ENCODE data around the gene RAD51B. TPM values are rescaled to one million over a fixed set of nuclear protein-coding genes. Genes with fewer than 3 reads are reported as not detected.

The RAD51B gene
- total and polyA plus RNA-seq, 4 donors = 2.5 to 95.0 (median 9.6) TPM

- no peak overlapping the region for H3K27ac ChIP-seq (ENCODE audit: low read depth in 1 of 2, low read length in 1 of 2)
- H3K36me3 ChIP-seq (ENCODE audit: control insufficient read depth in 4 of 4, insufficient read depth in 4 of 4, low read length in 4 of 4) = no peaks in the 10 kb centered on the region
- H3K4me1 ChIP-seq (ENCODE audit: control insufficient read depth in 5 of 5, insufficient read depth in 5 of 5, low read length in 5 of 5) = no peaks in the 10 kb centered on the region
- no peak for TF ChIP-seq CTCF (IDR thresholded peaks at IDR 0.05; ENCODE audit: control extremely low read depth, extremely low read depth)
- ATAC-seq (ENCODE audit: insufficient read depth, low FRiP score) (no peak), DNase-seq (no peak)
- H3K4me3 ChIP-seq = no peak overlapping the region
- no peaks in the 10 kb centered on the region for H3K9me3 ChIP-seq (ENCODE audit: control insufficient read depth in 4 of 4, insufficient read depth in 3 of 4, low read length in 3 of 4)
- no peaks in the 10 kb centered on the region for H3K27me3 ChIP-seq (ENCODE audit: control insufficient read depth in 3 of 3, insufficient read depth in 3 of 3, low read length in 2 of 3)
- 88 to 97% methylated on average over 1 of the region's 1 CpG for WGBS, 2 donors
- H3K9ac ChIP-seq (ENCODE audit: insufficient read depth in 1 of 2, low read length in 2 of 2) = no peak overlapping the region
These were observed 73.0 kb downstream of the RAD51B start for GRCh38 chr14:67892466-67893100.

- Histone ChIP-seq H3K4me1 (ENCODE audit: control insufficient read depth in 5 of 5, insufficient read depth in 5 of 5, low read length in 5 of 5) (no peaks in the 10 kb centered on the region), H3K27me3 (ENCODE audit: control insufficient read depth in 3 of 3, insufficient read depth in 3 of 3, low read length in 2 of 3) (no peaks in the 10 kb centered on the region), H3K9ac (ENCODE audit: insufficient read depth in 1 of 2, low read length in 2 of 2) (no peak overlapping the region), H3K27ac (ENCODE audit: low read depth in 1 of 2, low read length in 1 of 2) (no peak overlapping the region), H3K9me3 (ENCODE audit: control insufficient read depth in 4 of 4, insufficient read depth in 3 of 4, low read length in 3 of 4) (peaks cover 0 to 5% (median 3%) of the 10 kb centered on the region in 4 donors), H3K36me3 (ENCODE audit: control insufficient read depth in 4 of 4, insufficient read depth in 4 of 4, low read length in 4 of 4) (peaks cover 0 to 7% (median 0%) of the 10 kb centered on the region in 4 donors), H3K4me3 (no peak overlapping the region)
- ATAC-seq (ENCODE audit: insufficient read depth, low FRiP score) (no peak), DNase-seq (peak in 1 of 3 donors; percentile 32)
- 71 to 92% methylated on average over 1 of the region's 1 CpG for WGBS, 2 donors
- TF ChIP-seq CTCF (IDR thresholded peaks at IDR 0.05; ENCODE audit: control extremely low read depth, extremely low read depth) = no peak
These were observed 80.7 kb downstream of the RAD51B start for GRCh38 chr14:67900231-67900630.

GRCh38 chr14:67908052-67908754, 88.6 kb downstream of the RAD51B start:
- TF ChIP-seq CTCF (IDR thresholded peaks at IDR 0.05; ENCODE audit: control extremely low read depth, extremely low read depth) = no peak
- H3K4me1 ChIP-seq (ENCODE audit: control insufficient read depth in 5 of 5, insufficient read depth in 5 of 5, low read length in 5 of 5) = peaks cover 0 to 17% (median 0%) of the 10 kb centered on the region in 5 donors
- H3K4me3 ChIP-seq = no peak overlapping the region
- no peak overlapping the region for H3K27ac ChIP-seq (ENCODE audit: low read depth in 1 of 2, low read length in 1 of 2)
- H3K9me3 ChIP-seq (ENCODE audit: control insufficient read depth in 4 of 4, insufficient read depth in 3 of 4, low read length in 3 of 4) = peaks cover 0 to 3% (median 0%) of the 10 kb centered on the region in 4 donors
- H3K9ac ChIP-seq (ENCODE audit: insufficient read depth in 1 of 2, low read length in 2 of 2) = no peak overlapping the region
- H3K27me3 ChIP-seq (ENCODE audit: control insufficient read depth in 3 of 3, insufficient read depth in 3 of 3, low read length in 2 of 3) = no peaks in the 10 kb centered on the region
- peak in 2 of 3 donors; percentile 50 to 52 for DNase-seq
- no peak for ATAC-seq (ENCODE audit: insufficient read depth, low FRiP score)
- no peaks in the 10 kb centered on the region for H3K36me3 ChIP-seq (ENCODE audit: control insufficient read depth in 4 of 4, insufficient read depth in 4 of 4, low read length in 4 of 4)
